GM23338 (cell line): ENCODE measurements around the gene TMEM163. TPM values are rescaled to one million over a fixed set of nuclear protein-coding genes. Genes with fewer than 3 reads are reported as not detected.

Experiments
- ATAC-seq: fragments of 200-7000 bp; cut with Tn5 transposase; 3 replicates; pipeline ENCODE4 v1.9.1; 2020
- DNase-seq: peaks from one replicate; pipeline ENCODE4 v3.0.0-alpha.2; 2015; ENCODE audit warnings: low spot score
- H2AFZ ChIP-seq: fragments of 200-600 bp; sonication (generic); 2 replicates; pipeline ENCODE4 v1.8.0; 2016; ENCODE audit warnings: antibody characterized with exemption, mild to moderate bottlenecking, moderate library complexity
- H3F3A ChIP-seq: fragments of 200-600 bp; sonication (generic); replicated peaks from 2 replicates; pipeline ENCODE4 v1.8.0; 2017; ENCODE audit warnings: antibody characterized with exemption, mixed run types, low read depth
- H3K27ac ChIP-seq: fragments of 200-600 bp; sonication (generic); 2 replicates; pipeline ENCODE4 v1.6.1; 2016; ENCODE audit warnings: low read depth
- H3K27me3 ChIP-seq: fragments of 200-600 bp; sonication (generic); 2 replicates; pipeline ENCODE4 v1.8.0; 2016; ENCODE audit warnings: mild to moderate bottlenecking, mixed run types, moderate library complexity; ENCODE audit not compliant: insufficient read depth
- H3K36me3 ChIP-seq: fragments of 200-600 bp; sonication (generic); 2 replicates; pipeline ENCODE4 v1.8.0; 2016; ENCODE audit warnings: mild to moderate bottlenecking; ENCODE audit not compliant: insufficient read depth
- H3K4me1 ChIP-seq: fragments of 200-600 bp; sonication (generic); 2 replicates; pipeline ENCODE4 v1.8.0; 2016; ENCODE audit warnings: mild to moderate bottlenecking, moderate library complexity; ENCODE audit not compliant: insufficient read depth
- H3K4me2 ChIP-seq: fragments of 200-600 bp; sonication (generic); 2 replicates; pipeline ENCODE4 v1.7.1; 2017; ENCODE audit warnings: mixed run types
- H3K4me3 ChIP-seq: fragments of 200-600 bp; sonication (generic); 2 replicates; pipeline ENCODE4 v1.6.1; 2016; ENCODE audit warnings: mixed run types
- H3K79me2 ChIP-seq: fragments of 200-600 bp; sonication (generic); replicated peaks from 2 replicates; pipeline ENCODE4 v1.8.0; 2017; ENCODE audit warnings: mild to moderate bottlenecking; ENCODE audit not compliant: insufficient read depth
- H3K9me2 ChIP-seq: fragments of 200-600 bp; sonication (generic); 2 replicates; pipeline ENCODE4 v1.8.0; 2017; ENCODE audit not compliant: insufficient read depth
- H4K20me1 ChIP-seq: fragments of 200-600 bp; sonication (generic); replicated peaks from 2 replicates; pipeline ENCODE4 v1.8.0; 2017; ENCODE audit warnings: mild to moderate bottlenecking; ENCODE audit not compliant: insufficient read depth
- H3K27ac Mint-ChIP-seq: 2 replicates; pipeline ENCODE4 v1.8.0; 2020; ENCODE audit warnings: inconsistent platforms, mild to moderate bottlenecking, moderate library complexity, mixed read lengths
- H3K27me3 Mint-ChIP-seq: 3 replicates; pipeline ENCODE4 v1.8.0; 2022; ENCODE audit warnings: low read depth, mild to moderate bottlenecking, moderate library complexity, mixed read lengths, inconsistent platforms; ENCODE audit not compliant: insufficient read depth, poor library complexity
- H3K36me3 Mint-ChIP-seq: 3 replicates; pipeline ENCODE4 v1.8.0; 2021; ENCODE audit warnings: low read depth, mild to moderate bottlenecking, inconsistent platforms, moderate library complexity, mixed read lengths
- H3K4me1 Mint-ChIP-seq: 3 replicates; pipeline ENCODE4 v1.8.0; 2020; ENCODE audit warnings: mild to moderate bottlenecking, inconsistent platforms, mixed read lengths
- H3K4me3 Mint-ChIP-seq: 3 replicates; pipeline ENCODE4 v1.8.0; 2021; ENCODE audit warnings: moderate library complexity, mild to moderate bottlenecking, inconsistent platforms, mixed read lengths
- H3K9me3 Mint-ChIP-seq: 3 replicates; pipeline ENCODE4 v1.8.0; 2020; ENCODE audit warnings: moderate library complexity, mild to moderate bottlenecking, inconsistent platforms, mixed read lengths
- CTCF ChIP-seq, 2 experiments: fragments of 200-600 bp in 1 of 2; sonication (generic) in 1 of 2; conservative IDR thresholded peaks; 2 replicates each; pipeline versions ENCODE4 v1.5.1 to v1.6.1; 2016 to 2017; ENCODE audit warnings: antibody characterized with exemption in 2 of 2, low read depth in 2 of 2, mild to moderate bottlenecking in 2 of 2, moderate library complexity in 1 of 2
- ETS1 ChIP-seq: IDR thresholded peaks from 2 replicates; pipeline ENCODE4 v1.6.1; 2016; ENCODE audit warnings: antibody characterized with exemption
- EZH2 ChIP-seq: fragments of 200-600 bp; sonication (generic); IDR thresholded peaks from one replicate; pipeline ENCODE4 v1.8.0; 2017; ENCODE audit warnings: antibody characterized with exemption, mild to moderate bottlenecking, low read depth; ENCODE audit not compliant: unreplicated experiment
- JUNB ChIP-seq: IDR thresholded peaks from one replicate; pipeline ENCODE4 v1.6.1; 2016; ENCODE audit warnings: antibody characterized with exemption; ENCODE audit not compliant: unreplicated experiment
- NANOG ChIP-seq: IDR thresholded peaks from 2 replicates; pipeline ENCODE4 v1.6.1; 2016; ENCODE audit warnings: antibody characterized with exemption, borderline replicate concordance
- POLR2AphosphoS5 ChIP-seq: IDR thresholded peaks from 2 replicates; pipeline ENCODE4 v1.6.1; 2016; ENCODE audit warnings: antibody characterized with exemption, low read depth
- ZNF114 ChIP-seq: fragments of 250-450 bp; sonication (Bioruptor Pico); IDR thresholded peaks from 2 replicates; pipeline ENCODE4 v1.5.0; 2020; ENCODE audit warnings: mild to moderate bottlenecking, moderate library complexity
- polyA plus RNA-seq: library from polyadenylated mRNA; unstranded; fragments of >200 nt; fragmentation: Nextera tagmentation; extraction: Ambion mirVana; gene quantifications from 2 replicates; pipeline ENCODE4 v1.2.1, GENCODE V29; 2016
- total RNA-seq: library from RNA; depleted of rRNA; stranded (reverse); fragments of >200 nt; shearing (Covaris generic); gene quantifications from 2 replicates; pipeline ENCODE4 v1.2.3, GENCODE V29; 2014

Gene TMEM163
- total and polyA plus RNA-seq, 2 experiments from 2014 or later, result 1.1 to 1.8 TPM

- Histone ChIP-seq H3K9me2 (no peaks in the 10 kb centered on the region), H3K4me2 (peak overlapping the region; percentile 95), H3K4me3 (peak overlapping the region; percentile 85), H3F3A (no peaks in the 10 kb centered on the region), H3K79me2 (no peaks in the 10 kb centered on the region), H2AFZ (peak overlapping the region; percentile 98), H3K36me3 (no peaks in the 10 kb centered on the region), H3K27ac (no peak overlapping the region), H4K20me1 (no peaks in the 10 kb centered on the region), H3K27me3 (peaks cover 67% of the 10 kb centered on the region), H3K4me1 (peaks cover 24% of the 10 kb centered on the region)
- peaks cover 28% of the 10 kb centered on the region for H3K4me1 Mint-ChIP-seq
- H3K4me3 Mint-ChIP-seq, result peak overlapping the region; percentile 83
- no peak overlapping the region for H3K27ac Mint-ChIP-seq
- ATAC-seq (peak; percentile 38), DNase-seq (peak; percentile 57)
- no peaks in the 10 kb centered on the region; the same call in 2 of the 3 replicates for H3K36me3 Mint-ChIP-seq
- H3K27me3 Mint-ChIP-seq, result peaks cover 44% of the 10 kb centered on the region
- TF ChIP-seq ZNF114 (no peak), EZH2 (peak; percentile 73), CTCF (conservative IDR thresholded peaks at IDR 0.05; ENCODE audit: low read depth in 2 of 2) (no peak)
- H3K9me3 Mint-ChIP-seq, result no peaks in the 10 kb centered on the region
These were observed 1.3 kb downstream of the TMEM163 start for GRCh38 chr2:134717286-134718022.

- Histone ChIP-seq H3K4me3 (peak overlapping the region; percentile 85; the same call in 1 of the 2 replicates), H3F3A (no peaks in the 10 kb centered on the region), H3K27ac (no peak overlapping the region), H3K9me2 (no peaks in the 10 kb centered on the region), H4K20me1 (no peaks in the 10 kb centered on the region), H3K79me2 (no peaks in the 10 kb centered on the region), H2AFZ (no peak overlapping the region), H3K4me2 (peak overlapping the region; percentile 95; the same call in 1 of the 2 replicates), H3K36me3 (no peaks in the 10 kb centered on the region), H3K4me1 (peaks cover 31% of the 10 kb centered on the region), H3K27me3 (peaks cover 65% of the 10 kb centered on the region)
- H3K4me3 Mint-ChIP-seq, result peak overlapping the region; percentile 83
- H3K9me3 Mint-ChIP-seq, result no peaks in the 10 kb centered on the region
- TF ChIP-seq JUNB (no peak), EZH2 (peak; percentile 30)
- no peaks in the 10 kb centered on the region; the same call in 2 of the 3 replicates for H3K36me3 Mint-ChIP-seq
- H3K27ac Mint-ChIP-seq, result no peak overlapping the region
- DNase-seq, result no peak
- ATAC-seq, result no peak
- peaks cover 44% of the 10 kb centered on the region for H3K27me3 Mint-ChIP-seq
- H3K4me1 Mint-ChIP-seq, result peaks cover 35% of the 10 kb centered on the region
These were observed 2.0 kb downstream of the TMEM163 start for GRCh38 chr2:134716721-134717243.

GRCh38 chr2:134715932-134716643 lies 2.7 kb downstream of the TMEM163 start:
- no peak overlapping the region for H3K4me3 Mint-ChIP-seq
- Histone ChIP-seq H3K36me3 (no peaks in the 10 kb centered on the region), H3F3A (no peaks in the 10 kb centered on the region), H3K9me2 (no peaks in the 10 kb centered on the region), H3K4me2 (0 out of 2 replicates have a peak overlapping the region, but pooled peaks have one; percentile 95), H2AFZ (no peak overlapping the region), H3K4me1 (peaks cover 38% of the 10 kb centered on the region), H3K27ac (no peak overlapping the region), H3K79me2 (no peaks in the 10 kb centered on the region), H3K27me3 (peaks cover 60% of the 10 kb centered on the region), H4K20me1 (no peaks in the 10 kb centered on the region), H3K4me3 (no peak overlapping the region)
- no peak for ATAC-seq
- no peak overlapping the region for H3K27ac Mint-ChIP-seq
- no peaks in the 10 kb centered on the region for H3K9me3 Mint-ChIP-seq
- H3K4me1 Mint-ChIP-seq, result peaks cover 40% of the 10 kb centered on the region
- peak; percentile 43 for DNase-seq
- H3K36me3 Mint-ChIP-seq, result no peaks in the 10 kb centered on the region; the same call in 2 of the 3 replicates
- H3K27me3 Mint-ChIP-seq, result peaks cover 40% of the 10 kb centered on the region
- TF ChIP-seq NANOG, result no peak
- TF ChIP-seq ETS1, result no peak
- no peak for TF ChIP-seq JUNB
- TF ChIP-seq POLR2AphosphoS5, result no peak
